ENCODE data around the gene RSAD1.

GRCh38 chr17:50513495-50513894 is 34.8 kb downstream of the RSAD1 start:
- TF ChIP-seq CTCF (IDR thresholded peaks at IDR 0.05) (no peak), POLR2AphosphoS5 (IDR thresholded peaks at IDR 0.05) (no peak), POLR2A (IDR thresholded peaks at IDR 0.05) (no peak)
